Measurements from ENCODE around the gene NTM.

DNA sequence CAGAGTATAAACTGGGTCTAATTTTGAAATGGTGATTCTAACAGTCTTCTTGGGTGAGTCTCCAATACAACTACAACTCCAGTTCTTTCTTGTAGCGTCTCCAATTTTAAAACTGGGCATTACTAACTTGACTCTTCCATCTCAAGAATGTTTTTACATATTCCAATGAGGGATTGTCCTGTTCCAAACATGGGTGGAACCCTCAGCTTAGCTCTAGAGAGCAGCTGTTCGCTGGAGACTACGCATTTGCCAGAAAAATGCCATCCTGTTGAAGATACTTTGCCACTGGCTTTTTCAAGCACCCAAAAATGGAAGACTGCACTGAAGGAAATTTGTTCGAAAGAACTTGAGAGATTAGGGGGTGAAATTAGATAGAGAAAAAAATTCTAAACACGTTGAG, 870.0 kb downstream of the NTM start:
- TF ChIP-seq, protein P1, sequence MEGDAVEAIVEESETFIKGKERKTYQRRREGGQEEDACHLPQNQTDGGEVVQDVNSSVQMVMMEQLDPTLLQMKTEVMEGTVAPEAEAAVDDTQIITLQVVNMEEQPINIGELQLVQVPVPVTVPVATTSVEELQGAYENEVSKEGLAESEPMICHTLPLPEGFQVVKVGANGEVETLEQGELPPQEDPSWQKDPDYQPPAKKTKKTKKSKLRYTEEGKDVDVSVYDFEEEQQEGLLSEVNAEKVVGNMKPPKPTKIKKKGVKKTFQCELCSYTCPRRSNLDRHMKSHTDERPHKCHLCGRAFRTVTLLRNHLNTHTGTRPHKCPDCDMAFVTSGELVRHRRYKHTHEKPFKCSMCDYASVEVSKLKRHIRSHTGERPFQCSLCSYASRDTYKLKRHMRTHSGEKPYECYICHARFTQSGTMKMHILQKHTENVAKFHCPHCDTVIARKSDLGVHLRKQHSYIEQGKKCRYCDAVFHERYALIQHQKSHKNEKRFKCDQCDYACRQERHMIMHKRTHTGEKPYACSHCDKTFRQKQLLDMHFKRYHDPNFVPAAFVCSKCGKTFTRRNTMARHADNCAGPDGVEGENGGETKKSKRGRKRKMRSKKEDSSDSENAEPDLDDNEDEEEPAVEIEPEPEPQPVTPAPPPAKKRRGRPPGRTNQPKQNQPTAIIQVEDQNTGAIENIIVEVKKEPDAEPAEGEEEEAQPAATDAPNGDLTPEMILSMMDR (IDR thresholded peaks at IDR 0.05), result no peak
- TF ChIP-seq POLR2A (IDR thresholded peaks at IDR 0.05), result no peak
